NCI-H510A treated with DMSO at 0.1 percent for 48 hours (cell line): Measurements from ENCODE around the gene ERC1.
"Not testable (repeated sequence)": the region's sequence is repeated elsewhere in the genome, so short reads cannot be mapped to it uniquely, and the experiment has no call there.

ENCODE experiments used
- DNase-seq: peaks from one replicate; lab custom pipeline; 2025; lab: John Stamatoyannopoulos, UW

The ERC1 gene

GRCh38 chr12:1353451-1353850, 362.4 kb downstream of the ERC1 start:
- no peak for DNase-seq

GRCh38 chr12:1355396-1355795, 364.4 kb downstream of the ERC1 start:
- no peak for DNase-seq

- DNase-seq = not testable (repeated sequence)
Observed at GRCh38 chr12:1355871-1356270, 364.8 kb downstream of the ERC1 start.

DNA sequence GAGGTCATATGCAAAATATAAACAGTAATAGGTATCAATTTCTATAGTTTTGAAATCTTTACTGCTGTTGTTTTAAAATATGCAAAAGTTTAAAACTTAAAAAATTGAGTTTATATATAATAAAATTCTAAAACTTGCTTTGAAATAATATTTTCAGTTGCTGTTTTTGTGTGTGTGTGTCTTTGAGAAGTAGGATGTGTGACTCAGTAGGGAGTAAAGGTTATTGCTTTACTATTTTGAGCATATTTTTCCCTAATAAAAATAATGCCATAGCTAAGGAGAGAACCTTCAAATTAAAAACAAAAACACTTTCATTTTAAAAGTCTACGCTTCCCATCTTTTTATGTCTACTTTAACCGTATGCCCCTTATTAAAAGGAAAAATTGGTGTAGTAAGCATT, 365.3 kb downstream of the ERC1 start:
- no peak for DNase-seq

DNA sequence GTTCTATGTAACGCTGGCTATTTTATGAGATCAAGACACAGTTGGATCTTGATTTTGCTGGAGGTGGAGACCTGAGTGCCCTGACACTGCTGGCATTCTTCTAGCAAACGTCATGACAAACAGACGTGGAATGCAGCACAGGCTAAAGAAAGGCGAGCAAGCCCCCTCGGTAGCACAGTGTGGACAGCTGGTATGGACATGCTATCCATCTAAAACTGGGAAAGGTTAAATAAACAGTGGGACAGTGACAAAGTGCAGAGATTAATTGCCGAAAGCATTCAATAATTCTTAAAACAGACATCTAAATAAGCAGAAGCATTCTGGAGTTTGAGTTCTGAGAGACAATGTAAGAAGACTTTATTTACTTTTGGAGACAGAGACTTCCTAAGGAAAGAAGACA, 366.1 kb downstream of the ERC1 start:
- no peak for DNase-seq

GRCh38 chr12:1357711-1358110, 366.7 kb downstream of the ERC1 start:
- DNase-seq = no peak

DNA sequence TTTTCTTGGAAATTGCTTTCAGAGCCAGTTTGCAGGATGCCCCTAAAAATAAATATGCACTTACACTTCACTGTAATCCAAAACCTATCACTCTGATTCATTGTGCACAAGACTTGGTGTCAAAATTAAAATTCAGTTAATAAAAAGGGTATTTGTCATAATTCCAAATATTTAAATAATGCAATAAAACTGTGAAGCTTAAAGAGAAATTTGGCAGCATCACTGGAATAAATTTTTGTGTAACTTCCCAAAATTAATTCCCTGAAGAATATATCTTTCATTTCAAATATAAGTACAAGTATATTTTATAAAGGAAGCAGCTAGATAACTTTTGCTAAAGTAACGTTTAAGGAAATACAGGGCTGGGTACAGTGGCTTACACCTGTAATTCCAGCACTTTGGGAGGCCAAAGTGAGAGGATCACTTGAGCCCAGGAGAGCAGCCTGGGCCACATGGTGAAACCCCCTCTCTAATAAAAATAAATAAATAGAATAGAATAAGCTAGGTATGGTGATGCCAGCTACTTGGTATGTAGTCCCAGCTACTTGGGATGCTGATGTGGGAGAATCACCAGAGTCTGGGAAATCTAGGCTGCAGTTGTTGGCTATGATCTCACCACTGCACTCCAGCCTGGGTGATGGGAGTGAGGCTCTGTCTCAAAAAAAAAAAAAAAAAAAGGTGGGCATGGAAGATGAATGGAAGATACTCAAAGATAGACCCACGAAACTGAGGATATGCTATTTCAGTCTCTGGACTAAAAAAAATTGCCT, 369.6 kb downstream of the ERC1 start:
- DNase-seq = no peak

GRCh38 chr12:1362143-1362662, 371.2 kb downstream of the ERC1 start:
- no peak for DNase-seq

- DNase-seq = no peak
Observed at GRCh38 chr12:1365703-1366102, 374.7 kb downstream of the ERC1 start.

- DNase-seq = no peak
Observed at GRCh38 chr12:1367331-1368291, 376.6 kb downstream of the ERC1 start.

GRCh38 chr12:1369460-1369859, 378.4 kb downstream of the ERC1 start:
- DNase-seq = no peak

DNA sequence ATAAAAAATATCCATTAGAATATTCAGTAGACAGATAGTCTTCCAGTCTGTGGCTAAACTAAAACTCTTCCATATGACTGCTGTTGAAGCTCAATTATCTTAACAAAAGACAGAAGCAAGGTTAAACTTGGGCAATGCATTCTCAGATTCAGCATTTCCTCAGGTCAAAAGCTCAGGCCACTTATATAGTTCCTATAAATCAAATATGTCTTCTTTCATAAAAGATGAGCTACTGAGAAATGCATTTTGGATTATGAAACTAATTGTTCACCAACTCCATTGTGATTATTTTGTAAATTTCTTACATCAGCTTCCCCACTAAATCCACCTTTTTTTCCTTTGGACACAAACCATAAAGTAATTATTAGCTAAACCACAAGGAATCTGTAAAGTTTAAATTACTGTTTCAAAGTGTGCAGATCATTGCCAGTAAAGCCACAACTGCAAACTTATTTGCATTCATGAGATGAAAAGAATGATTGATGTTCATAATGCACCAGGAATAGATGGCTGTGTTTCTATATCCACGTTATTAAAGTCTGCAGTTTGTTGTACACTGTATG, 379.0 kb downstream of the ERC1 start:
- no peak for DNase-seq

DNA sequence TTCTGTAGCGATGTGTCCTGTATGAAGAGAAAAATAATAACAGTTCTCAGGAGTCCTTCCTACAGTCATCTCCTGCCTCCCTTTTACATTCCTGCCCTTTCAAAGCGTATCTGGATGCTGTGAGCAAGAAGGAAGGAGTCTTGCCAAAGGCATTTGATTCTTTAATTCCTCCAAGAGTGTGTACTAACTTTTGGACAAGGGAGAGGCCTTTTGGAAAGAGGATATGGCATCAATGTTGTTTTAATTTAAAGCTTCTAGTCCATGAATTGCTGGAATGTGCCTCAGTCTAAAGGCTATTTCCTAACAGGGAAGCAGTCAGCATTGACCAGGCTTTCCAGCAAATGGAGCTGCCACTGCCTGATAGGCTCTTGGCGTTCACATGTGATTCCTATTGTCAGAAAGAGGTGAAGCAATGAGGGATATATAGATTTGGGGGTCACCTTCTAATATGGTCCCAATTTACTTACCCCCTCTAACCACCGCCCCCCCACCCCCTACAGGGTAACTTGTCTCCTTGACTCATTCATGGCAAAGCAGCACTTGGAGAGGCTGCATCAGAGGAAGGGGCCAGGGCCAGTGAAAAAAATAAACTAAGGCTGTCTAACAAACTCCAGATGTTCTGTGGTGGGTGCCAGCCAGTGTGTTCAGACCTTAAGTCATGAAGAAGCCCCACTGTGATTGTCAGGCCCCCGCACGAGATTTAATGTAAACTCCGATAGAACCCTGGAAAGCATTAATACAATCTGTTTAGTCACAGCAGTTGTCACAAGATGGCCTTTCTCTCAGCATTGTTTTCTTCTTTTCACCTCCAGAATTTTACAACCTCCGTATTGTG, 383.1 kb downstream of the ERC1 start:
- DNase-seq = no peak

GRCh38 chr12:1375323-1375722, 384.3 kb downstream of the ERC1 start:
- DNase-seq = no peak

- no peak for DNase-seq
Observed at GRCh38 chr12:1377117-1377516, 386.1 kb downstream of the ERC1 start.

- DNase-seq = no peak
Observed at GRCh38 chr12:1377681-1378080, 386.7 kb downstream of the ERC1 start.

DNA sequence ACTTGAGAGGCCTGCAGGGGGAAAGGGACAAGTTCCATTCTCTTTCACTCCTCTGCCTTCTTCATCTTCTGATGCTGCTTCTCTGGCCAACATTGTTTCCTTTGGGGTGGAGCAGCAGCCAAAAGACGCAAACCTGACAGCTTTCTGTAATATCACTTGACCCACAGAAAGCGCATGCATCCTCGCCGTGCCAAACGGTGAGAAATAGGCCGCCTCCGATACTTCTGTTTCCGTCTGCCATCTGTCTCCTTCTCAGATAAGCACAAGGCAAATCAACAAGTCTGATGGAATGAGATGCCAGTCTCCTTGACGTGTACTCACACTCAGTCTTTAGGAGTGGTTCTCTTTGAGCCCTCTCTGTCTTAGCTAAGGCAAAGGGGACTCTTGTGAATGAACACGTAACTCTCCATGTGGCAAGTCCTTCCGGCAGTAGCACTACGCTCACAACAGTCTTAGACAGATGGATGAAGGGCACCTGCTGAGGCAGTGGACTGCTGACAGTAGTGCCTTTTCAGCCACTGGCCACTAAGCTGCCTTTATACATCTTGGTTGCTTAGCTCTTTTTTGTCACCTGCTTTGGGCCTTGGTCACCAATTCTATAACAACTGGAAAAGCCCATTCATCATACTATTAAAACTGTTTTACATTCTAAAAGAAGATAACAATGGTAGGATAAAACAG, 389.3 kb downstream of the ERC1 start:
- DNase-seq = no peak

DNA sequence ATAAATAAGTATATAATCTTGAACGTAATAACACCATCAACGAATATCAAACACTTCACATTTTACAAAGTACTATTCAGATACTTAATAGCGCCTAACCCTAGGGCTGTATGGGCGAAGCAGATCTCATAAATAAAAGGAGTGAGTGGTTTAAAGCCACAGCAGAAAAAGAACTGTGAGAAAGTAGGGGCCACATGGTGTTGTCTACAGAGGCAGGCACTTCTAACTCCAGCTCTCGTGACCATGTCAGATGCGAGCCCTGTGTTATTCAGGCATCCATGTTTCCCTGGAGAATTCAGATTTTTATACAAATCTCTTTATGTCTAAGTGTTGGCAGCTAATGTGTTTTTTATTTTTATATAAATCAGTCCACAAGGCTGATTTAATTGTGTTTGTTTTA, 391.1 kb downstream of the ERC1 start:
- DNase-seq = no peak

DNA sequence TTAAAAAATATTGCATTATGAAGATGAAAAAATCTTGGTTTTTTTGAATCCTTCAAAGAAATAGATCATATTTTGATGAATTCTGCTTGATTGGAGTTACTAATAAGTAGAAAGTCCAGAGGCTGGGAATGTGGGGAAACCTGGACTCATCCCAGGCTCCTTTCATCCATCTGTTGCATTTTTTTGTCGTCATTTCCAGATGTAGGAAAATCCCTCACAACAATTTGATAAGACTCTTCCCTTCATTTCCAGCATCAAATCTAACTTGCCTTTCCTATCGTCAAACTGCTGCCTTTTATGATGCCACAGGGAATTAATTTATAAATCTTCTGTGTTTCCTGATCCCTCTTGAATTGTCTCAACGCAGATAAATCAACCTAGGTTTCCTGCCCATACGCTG, 391.8 kb downstream of the ERC1 start:
- DNase-seq = no peak

- no peak for DNase-seq
Observed at GRCh38 chr12:1383758-1384157, 392.7 kb downstream of the ERC1 start.

DNA sequence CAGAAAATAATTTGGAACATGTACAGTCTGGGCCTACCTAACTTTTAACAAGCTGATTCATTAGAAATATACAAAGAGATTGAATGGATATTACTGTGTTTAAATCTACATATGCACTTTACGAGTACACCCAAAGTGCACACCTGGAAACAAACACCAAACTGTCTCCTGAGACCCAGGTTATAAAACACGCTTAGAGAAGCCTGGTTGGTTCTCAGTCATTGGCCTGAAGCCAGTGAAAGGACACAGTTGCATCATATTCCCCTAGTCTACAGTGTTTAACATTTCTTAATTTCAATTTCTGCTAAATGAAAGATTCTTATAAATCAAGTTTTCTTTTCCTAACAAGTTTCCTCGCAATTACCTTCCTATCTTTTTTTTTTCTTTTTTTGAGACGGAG, 393.9 kb downstream of the ERC1 start:
- DNase-seq = no peak
